ENCODE results near the gene LAMTOR3. TPM values are rescaled to one million over a fixed set of nuclear protein-coding genes. Genes with fewer than 3 reads are reported as not detected.
"Not testable (repeated sequence)": the region's sequence is repeated elsewhere in the genome, so short reads cannot be mapped to it uniquely, and the experiment has no call there.

LAMTOR3 gene
- total RNA-seq, 1 donor from 2014 or later, result 29.7 TPM

DNA sequence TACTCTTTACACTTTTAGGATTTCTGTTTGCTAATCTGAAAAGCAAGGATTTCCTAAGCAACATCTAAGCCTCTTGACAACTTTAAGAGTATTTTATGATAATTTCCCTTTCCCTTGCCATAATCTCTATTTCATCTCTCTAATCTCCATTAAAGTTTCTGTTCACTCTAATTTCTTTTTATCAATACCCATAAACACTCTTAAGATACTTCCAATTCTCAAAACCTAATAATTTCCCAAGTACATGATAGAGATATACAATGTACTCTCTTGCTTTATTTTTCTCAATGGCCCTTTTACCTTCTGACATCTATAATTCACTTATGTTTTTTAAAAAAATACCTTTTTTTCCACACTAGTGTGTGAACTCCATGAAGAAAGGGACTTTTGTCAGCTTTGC lies 50.8 kb downstream of the LAMTOR3 start:
- no peaks in the 10 kb centered on the region for H3K9me3 Mint-ChIP-seq
- no peak overlapping the region for H3K4me3 Mint-ChIP-seq
- no peaks in the 10 kb centered on the region for H3K27me3 Mint-ChIP-seq (ENCODE audit: insufficient read depth)
- H3K36me3 Mint-ChIP-seq (ENCODE audit: low read depth), result peaks cover 41% of the 10 kb centered on the region
- no peak for DNase-seq (ENCODE audit: low spot score)
- intact Hi-C loops (cut with micrococcal nuclease), result no loop called here
- H3K27ac Mint-ChIP-seq, result no peak overlapping the region
- H3K4me1 Mint-ChIP-seq (ENCODE audit: low read depth), result peaks cover 71% of the 10 kb centered on the region

DNA sequence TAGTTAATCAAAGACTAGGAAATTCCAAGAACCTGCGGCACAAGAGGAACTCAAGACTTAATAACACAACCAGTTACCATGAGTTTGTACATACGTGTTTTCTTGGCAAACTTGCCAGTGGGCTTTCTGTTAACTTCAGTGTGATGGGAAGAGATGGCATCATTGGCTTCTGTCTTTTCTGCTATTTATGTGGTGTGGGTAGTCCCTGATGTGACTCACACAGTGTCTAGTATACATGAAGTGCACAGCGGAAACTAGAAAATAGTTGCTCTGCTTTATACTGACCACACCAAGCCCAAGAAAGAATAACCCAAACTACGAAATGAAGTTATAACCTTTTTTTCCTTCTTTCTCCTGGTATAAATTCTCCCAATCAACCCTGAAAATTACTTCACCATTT lies 53.1 kb downstream of the LAMTOR3 start:
- intact Hi-C loops (cut with micrococcal nuclease), result no loop called here
- Mint-ChIP-seq H3K4me1 (ENCODE audit: low read depth) (peaks cover 49% of the 10 kb centered on the region), H3K27me3 (ENCODE audit: insufficient read depth) (no peaks in the 10 kb centered on the region), H3K4me3 (no peak overlapping the region), H3K27ac (peak overlapping the region; percentile 50), H3K36me3 (ENCODE audit: low read depth) (peaks cover 49% of the 10 kb centered on the region), H3K9me3 (no peaks in the 10 kb centered on the region)
- DNase-seq (ENCODE audit: low spot score), result no peak

- H3K27ac Mint-ChIP-seq, result no peak overlapping the region
- no peaks in the 10 kb centered on the region for H3K9me3 Mint-ChIP-seq
- H3K27me3 Mint-ChIP-seq (ENCODE audit: insufficient read depth), result no peaks in the 10 kb centered on the region
- intact Hi-C loops (cut with micrococcal nuclease), result no loop called here
- peaks cover 57% of the 10 kb centered on the region for H3K36me3 Mint-ChIP-seq (ENCODE audit: low read depth)
- no peak for DNase-seq (ENCODE audit: low spot score)
- H3K4me3 Mint-ChIP-seq, result no peak overlapping the region
- H3K4me1 Mint-ChIP-seq (ENCODE audit: low read depth), result peaks cover 31% of the 10 kb centered on the region
Measured at GRCh38 chr4:99838927-99839326, 55.3 kb downstream of the LAMTOR3 start.

DNA sequence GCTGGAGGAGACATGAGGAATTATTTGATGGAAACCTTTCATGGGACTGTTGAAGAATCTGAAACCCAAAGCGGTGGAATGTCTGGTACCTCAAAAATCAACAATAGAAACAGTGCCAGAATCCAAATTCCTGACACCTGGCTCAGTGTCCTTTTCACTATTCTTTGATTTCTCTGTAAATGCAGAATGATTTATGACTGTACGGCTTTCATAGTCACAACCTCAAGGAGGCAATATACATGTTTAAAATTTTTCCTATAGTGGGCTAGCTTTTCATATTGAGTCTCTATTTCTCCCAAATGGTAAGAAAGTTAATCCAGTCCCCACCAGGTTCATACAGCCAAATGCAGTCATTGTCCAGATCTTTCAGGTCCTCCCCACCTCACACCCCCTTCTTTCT lies 58.3 kb downstream of the LAMTOR3 start:
- no peaks in the 10 kb centered on the region for H3K27me3 Mint-ChIP-seq (ENCODE audit: insufficient read depth)
- H3K27ac Mint-ChIP-seq, result no peak overlapping the region
- H3K36me3 Mint-ChIP-seq (ENCODE audit: low read depth), result peaks cover 40% of the 10 kb centered on the region
- peaks cover 14% of the 10 kb centered on the region for H3K4me1 Mint-ChIP-seq (ENCODE audit: low read depth)
- no peak for DNase-seq (ENCODE audit: low spot score)
- intact Hi-C loops (cut with micrococcal nuclease), result no loop called here
- no peaks in the 10 kb centered on the region for H3K9me3 Mint-ChIP-seq
- H3K4me3 Mint-ChIP-seq, result no peak overlapping the region

GRCh38 chr4:99834569-99834968 lies 59.7 kb downstream of the LAMTOR3 start:
- intact Hi-C loops (cut with micrococcal nuclease), result no loop called here
- Mint-ChIP-seq H3K27ac (no peak overlapping the region), H3K27me3 (ENCODE audit: insufficient read depth) (no peaks in the 10 kb centered on the region), H3K9me3 (no peaks in the 10 kb centered on the region), H3K4me3 (no peak overlapping the region), H3K4me1 (ENCODE audit: low read depth) (peaks cover 19% of the 10 kb centered on the region), H3K36me3 (ENCODE audit: low read depth) (peaks cover 41% of the 10 kb centered on the region)
- no peak for DNase-seq (ENCODE audit: low spot score)

DNA sequence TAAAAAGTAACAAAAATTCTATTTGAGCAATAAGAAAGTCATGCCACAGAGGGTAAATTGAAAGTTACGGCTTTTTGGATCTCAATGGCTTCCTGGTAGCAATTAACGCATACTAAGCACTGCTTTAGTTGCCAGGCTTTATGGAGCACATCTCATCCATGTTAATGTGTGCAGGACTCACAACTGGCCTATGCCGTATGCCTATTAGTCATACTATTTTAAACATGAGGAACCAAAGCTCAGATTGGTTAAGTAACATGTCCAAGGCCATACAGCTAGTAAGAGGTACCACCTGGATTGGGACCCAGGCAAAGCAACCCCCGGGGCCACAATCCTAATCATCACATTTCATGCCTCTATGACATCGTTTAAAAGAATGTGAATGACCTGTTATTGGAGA lies 60.5 kb downstream of the LAMTOR3 start:
- DNase-seq (ENCODE audit: low spot score), result no peak
- Mint-ChIP-seq H3K27me3 (ENCODE audit: insufficient read depth) (no peaks in the 10 kb centered on the region), H3K4me3 (no peak overlapping the region), H3K4me1 (ENCODE audit: low read depth) (peaks cover 15% of the 10 kb centered on the region), H3K9me3 (no peaks in the 10 kb centered on the region), H3K27ac (no peak overlapping the region), H3K36me3 (ENCODE audit: low read depth) (peaks cover 34% of the 10 kb centered on the region)
- intact Hi-C loops (cut with micrococcal nuclease), result no loop called here

GRCh38 chr4:99832758-99833157 lies 61.5 kb downstream of the LAMTOR3 start:
- intact Hi-C loops (cut with micrococcal nuclease), result no loop called here
- no peak overlapping the region for H3K4me3 Mint-ChIP-seq
- no peaks in the 10 kb centered on the region for H3K27me3 Mint-ChIP-seq (ENCODE audit: insufficient read depth)

GRCh38 chr4:99832321-99832720 lies 61.9 kb downstream of the LAMTOR3 start:
- H3K27me3 Mint-ChIP-seq (ENCODE audit: insufficient read depth), result no peaks in the 10 kb centered on the region
- H3K27ac Mint-ChIP-seq, result no peak overlapping the region
- no peak for DNase-seq (ENCODE audit: low spot score)
- peaks cover 31% of the 10 kb centered on the region for H3K36me3 Mint-ChIP-seq (ENCODE audit: low read depth)
- H3K4me3 Mint-ChIP-seq, result no peak overlapping the region
- H3K4me1 Mint-ChIP-seq (ENCODE audit: low read depth), result peaks cover 19% of the 10 kb centered on the region
- intact Hi-C loops (cut with micrococcal nuclease), result no loop called here
- H3K9me3 Mint-ChIP-seq, result no peaks in the 10 kb centered on the region

More at GRCh38 chr4:99832758-99833157, 61.5 kb downstream of the LAMTOR3 start:
- Mint-ChIP-seq H3K36me3 (ENCODE audit: low read depth) (peaks cover 30% of the 10 kb centered on the region), H3K9me3 (no peaks in the 10 kb centered on the region), H3K27ac (no peak overlapping the region), H3K4me1 (ENCODE audit: low read depth) (peaks cover 15% of the 10 kb centered on the region)
- no peak for DNase-seq (ENCODE audit: low spot score)

DNA sequence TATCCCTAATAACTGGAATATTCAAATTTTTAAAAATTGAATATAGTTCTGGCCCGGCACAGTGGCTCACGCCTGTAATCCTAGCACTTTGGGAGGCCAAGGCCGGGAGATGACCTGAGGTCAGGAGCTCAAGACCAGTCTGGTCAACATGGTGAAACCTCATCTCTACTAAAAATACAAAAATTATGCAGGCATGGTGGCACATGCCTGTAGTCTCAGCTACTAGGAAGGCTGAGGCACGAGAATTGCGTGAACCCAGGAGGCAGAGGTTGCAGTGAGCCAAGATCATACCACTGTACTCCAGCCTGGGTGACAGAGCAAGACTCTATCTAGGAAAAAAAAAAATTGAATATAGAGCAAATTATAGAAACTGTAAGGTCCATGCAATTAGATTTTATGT lies 64.2 kb downstream of the LAMTOR3 start:
- intact Hi-C loops (cut with micrococcal nuclease); H3K9me3 Mint-ChIP-seq; H3K27me3 Mint-ChIP-seq (ENCODE audit: insufficient read depth); H3K27ac Mint-ChIP-seq; H3K4me3 Mint-ChIP-seq; DNase-seq (ENCODE audit: low spot score): not testable (repeated sequence)
- Mint-ChIP-seq H3K36me3 (ENCODE audit: low read depth) (peaks cover 22% of the 10 kb centered on the region), H3K4me1 (ENCODE audit: low read depth) (peaks cover 38% of the 10 kb centered on the region)

DNA sequence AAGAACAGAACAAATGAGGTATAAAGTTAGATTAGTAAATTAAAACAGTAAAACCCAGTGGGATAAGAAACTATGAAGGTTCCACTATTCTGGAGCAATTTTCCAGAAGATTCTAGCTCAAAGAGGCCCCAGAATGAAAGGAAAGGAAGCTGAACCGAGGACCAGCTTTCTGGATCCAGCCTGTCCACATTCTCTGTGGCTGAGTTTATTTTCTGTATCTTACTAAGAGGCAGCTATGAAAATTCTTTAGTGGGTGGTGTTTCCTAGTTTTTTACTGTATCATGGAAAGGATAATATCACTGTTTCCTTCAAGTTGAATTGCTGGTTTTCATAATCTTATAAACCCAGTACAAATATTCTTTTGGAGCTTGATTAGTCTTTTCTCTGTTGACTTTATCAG lies 65.8 kb downstream of the LAMTOR3 start:
- Mint-ChIP-seq H3K27me3 (ENCODE audit: insufficient read depth) (no peaks in the 10 kb centered on the region), H3K9me3 (no peaks in the 10 kb centered on the region), H3K4me1 (ENCODE audit: low read depth) (peaks cover 54% of the 10 kb centered on the region), H3K4me3 (no peak overlapping the region), H3K36me3 (ENCODE audit: low read depth) (peaks cover 28% of the 10 kb centered on the region), H3K27ac (peak overlapping the region; percentile 41)
- DNase-seq (ENCODE audit: low spot score), result no peak
- intact Hi-C loops (cut with micrococcal nuclease), result loop anchor here (1.0 kb wide), 1 partner anchor 11 kb away; no protein-coding TSS in a partner anchor

Other genes starting within 250 kb of the LAMTOR3 start
- gene C4orf54, start 236.6 kb downstream of the LAMTOR3 start, total RNA-seq, result not detected in 2 replicates
- 38.8 and 40.2 TPM in 2 replicates for gene DAPP1, start 77.6 kb downstream of the LAMTOR3 start, total RNA-seq
- gene DNAJB14, start 52.2 kb upstream of the LAMTOR3 start, total RNA-seq, result 52.4 and 61.0 TPM in 2 replicates
- 447 and 450 TPM in 2 replicates for gene H2AZ1, start 55.8 kb upstream of the LAMTOR3 start, total RNA-seq

Data from activated T-helper 1 cell treated with anti-CD3 and anti-CD28 coated beads, Interleukin-12 subunit alpha, Interleukin-12 subunit beta, Interleukin-2, Interleukin-4 antibody, amounts not matched to agents 30 ng/mL and 10 ng/mL and 1 ng/mL, durations not matched to agents 14 hours and 24 hours and 36 hours (primary cell).